IPS-18a (cell line): Measurements from ENCODE around the gene ENTR1.

ENCODE experiments used
- H3K27ac ChIP-seq: one replicate; pipeline ENCODE4 v1.5.1; 2013; ENCODE audit warnings: low read length
- H3K27me3 ChIP-seq: one replicate; pipeline ENCODE4 v1.6.1; 2013; ENCODE audit warnings: mild to moderate bottlenecking, low read length; ENCODE audit not compliant: control insufficient read depth, insufficient read depth
- H3K36me3 ChIP-seq: one replicate; pipeline ENCODE4 v1.6.1; 2013; ENCODE audit warnings: low read depth, low read length; ENCODE audit not compliant: control insufficient read depth
- H3K4me1 ChIP-seq: one replicate; pipeline ENCODE4 v1.6.1; 2013; ENCODE audit warnings: low read depth, low read length; ENCODE audit not compliant: control insufficient read depth
- H3K4me3 ChIP-seq: one replicate; pipeline ENCODE4 v1.5.1; 2013; ENCODE audit warnings: low read length
- H3K9ac ChIP-seq: one replicate; pipeline ENCODE4 v1.6.1; 2013; ENCODE audit warnings: mild to moderate bottlenecking, low read length, moderate library complexity
- H3K9me3 ChIP-seq: one replicate; pipeline ENCODE4 v1.6.1; 2013; ENCODE audit warnings: low read depth, low read length; ENCODE audit not compliant: control insufficient read depth

ENTR1 gene

GRCh38 chr9:136391737-136392537, 18.5 kb downstream of the ENTR1 start:
- Histone ChIP-seq H3K9me3 (no peaks in the 10 kb centered on the region), H3K4me3 (no peak overlapping the region), H3K4me1 (no peaks in the 10 kb centered on the region), H3K27me3 (no peaks in the 10 kb centered on the region), H3K9ac (no peak overlapping the region), H3K36me3 (peaks cover 90% of the 10 kb centered on the region), H3K27ac (no peak overlapping the region)

- no peak overlapping the region for H3K9ac ChIP-seq
- H3K27me3 ChIP-seq: no peaks in the 10 kb centered on the region
- H3K4me3 ChIP-seq: no peak overlapping the region
- no peaks in the 10 kb centered on the region for H3K9me3 ChIP-seq
- H3K27ac ChIP-seq: no peak overlapping the region
- H3K4me1 ChIP-seq: no peaks in the 10 kb centered on the region
- H3K36me3 ChIP-seq: peaks cover 81% of the 10 kb centered on the region
Observed at GRCh38 chr9:136389396-136389795, 21.0 kb downstream of the ENTR1 start.

- H3K27me3 ChIP-seq: no peaks in the 10 kb centered on the region
- H3K4me1 ChIP-seq: no peaks in the 10 kb centered on the region
- H3K36me3 ChIP-seq: peaks cover 81% of the 10 kb centered on the region
- no peak overlapping the region for H3K9ac ChIP-seq
- no peak overlapping the region for H3K27ac ChIP-seq
- no peak overlapping the region for H3K4me3 ChIP-seq
- H3K9me3 ChIP-seq: no peaks in the 10 kb centered on the region
Observed at GRCh38 chr9:136387217-136387616, 23.2 kb downstream of the ENTR1 start.

GRCh38 chr9:136386018-136386417, 24.4 kb downstream of the ENTR1 start:
- H3K4me3 ChIP-seq: no peak overlapping the region
- no peaks in the 10 kb centered on the region for H3K9me3 ChIP-seq
- peaks cover 81% of the 10 kb centered on the region for H3K36me3 ChIP-seq
- no peaks in the 10 kb centered on the region for H3K4me1 ChIP-seq
- no peak overlapping the region for H3K27ac ChIP-seq
- H3K9ac ChIP-seq: no peak overlapping the region
- H3K27me3 ChIP-seq: no peaks in the 10 kb centered on the region

- H3K9me3 ChIP-seq: no peaks in the 10 kb centered on the region
- H3K27me3 ChIP-seq: no peaks in the 10 kb centered on the region
- H3K36me3 ChIP-seq: peaks cover 87% of the 10 kb centered on the region
Observed at GRCh38 chr9:136385015-136385414, 25.4 kb downstream of the ENTR1 start.

GRCh38 chr9:136383436-136383835, 27.0 kb downstream of the ENTR1 start:
- no peak overlapping the region for H3K9ac ChIP-seq

More at GRCh38 chr9:136385015-136385414, 25.4 kb downstream of the ENTR1 start:
- Histone ChIP-seq H3K27ac (no peak overlapping the region), H3K4me3 (no peak overlapping the region), H3K4me1 (no peaks in the 10 kb centered on the region), H3K9ac (no peak overlapping the region)

GRCh38 chr9:136381966-136382513, 28.4 kb downstream of the ENTR1 start:
- H3K9ac ChIP-seq: no peak overlapping the region
- H3K36me3 ChIP-seq: peaks cover 63% of the 10 kb centered on the region
- H3K4me1 ChIP-seq: no peaks in the 10 kb centered on the region
- no peaks in the 10 kb centered on the region for H3K9me3 ChIP-seq
- no peaks in the 10 kb centered on the region for H3K27me3 ChIP-seq
- no peak overlapping the region for H3K4me3 ChIP-seq
- no peak overlapping the region for H3K27ac ChIP-seq

More at GRCh38 chr9:136383436-136383835, 27.0 kb downstream of the ENTR1 start:
- Histone ChIP-seq H3K36me3 (peaks cover 77% of the 10 kb centered on the region), H3K9me3 (no peaks in the 10 kb centered on the region), H3K27ac (no peak overlapping the region), H3K4me1 (no peaks in the 10 kb centered on the region), H3K27me3 (no peaks in the 10 kb centered on the region), H3K4me3 (no peak overlapping the region)

- Histone ChIP-seq H3K4me3 (no peak overlapping the region), H3K9ac (no peak overlapping the region), H3K27ac (no peak overlapping the region), H3K36me3 (peaks cover 60% of the 10 kb centered on the region), H3K4me1 (no peaks in the 10 kb centered on the region), H3K9me3 (no peaks in the 10 kb centered on the region), H3K27me3 (no peaks in the 10 kb centered on the region)
Observed at GRCh38 chr9:136381311-136381710, 29.1 kb downstream of the ENTR1 start.

GRCh38 chr9:136380381-136380780, 30.0 kb downstream of the ENTR1 start:
- Histone ChIP-seq H3K27ac (no peak overlapping the region), H3K36me3 (peaks cover 61% of the 10 kb centered on the region), H3K9me3 (no peaks in the 10 kb centered on the region), H3K27me3 (no peaks in the 10 kb centered on the region), H3K4me1 (no peaks in the 10 kb centered on the region), H3K9ac (no peak overlapping the region), H3K4me3 (no peak overlapping the region)

- Histone ChIP-seq H3K27me3 (no peaks in the 10 kb centered on the region), H3K4me3 (no peak overlapping the region), H3K4me1 (no peaks in the 10 kb centered on the region), H3K27ac (no peak overlapping the region), H3K9me3 (no peaks in the 10 kb centered on the region), H3K9ac (no peak overlapping the region), H3K36me3 (peaks cover 56% of the 10 kb centered on the region)
Observed at GRCh38 chr9:136379891-136380290, 30.5 kb downstream of the ENTR1 start.

- Histone ChIP-seq H3K27ac (no peak overlapping the region), H3K4me3 (no peak overlapping the region), H3K9ac (no peak overlapping the region), H3K9me3 (no peaks in the 10 kb centered on the region), H3K4me1 (no peaks in the 10 kb centered on the region), H3K27me3 (no peaks in the 10 kb centered on the region), H3K36me3 (peaks cover 51% of the 10 kb centered on the region)
Observed at GRCh38 chr9:136379401-136379800, 31.0 kb downstream of the ENTR1 start.

GRCh38 chr9:136379003-136379287, 31.5 kb downstream of the ENTR1 start:
- no peak overlapping the region for H3K9ac ChIP-seq
- H3K36me3 ChIP-seq: peaks cover 47% of the 10 kb centered on the region
- no peak overlapping the region for H3K27ac ChIP-seq
- H3K4me3 ChIP-seq: no peak overlapping the region
- no peaks in the 10 kb centered on the region for H3K9me3 ChIP-seq
- no peaks in the 10 kb centered on the region for H3K4me1 ChIP-seq
- H3K27me3 ChIP-seq: no peaks in the 10 kb centered on the region
